HUES48 (cell line): ENCODE results near the gene CDKN2B-AS1.
A peak's percentile ranks its signal among the peaks of the same experiment; 100 is the strongest.
"Not testable (repeated sequence)": the region's sequence is repeated elsewhere in the genome, so short reads cannot be mapped to it uniquely, and the experiment has no call there.

ENCODE experiments used
- H3K27ac ChIP-seq: one replicate; pipeline ENCODE4 v1.7.0; 2013; ENCODE audit warnings: low read depth, low read length, inconsistent platforms
- H3K27me3 ChIP-seq: 2 replicates; pipeline ENCODE4 v1.6.1; 2013; ENCODE audit warnings: mild to moderate bottlenecking, low read length; ENCODE audit not compliant: control insufficient read depth, insufficient read depth
- H3K36me3 ChIP-seq: 2 replicates; pipeline ENCODE4 v1.6.1; 2013; ENCODE audit warnings: low read length; ENCODE audit not compliant: control insufficient read depth, insufficient read depth
- H3K4me1 ChIP-seq: 2 replicates; pipeline ENCODE4 v1.6.1; 2013; ENCODE audit warnings: mild to moderate bottlenecking, low read length; ENCODE audit not compliant: control insufficient read depth, insufficient read depth
- H3K4me3 ChIP-seq: 2 replicates; pipeline ENCODE4 v1.5.1; 2013; ENCODE audit warnings: mild to moderate bottlenecking, low read depth, low read length
- H3K9ac ChIP-seq: 2 replicates; pipeline ENCODE4 v1.6.1; 2013; ENCODE audit warnings: mild to moderate bottlenecking, low read depth, low read length, moderate library complexity
- H3K9me3 ChIP-seq: 2 replicates; pipeline ENCODE4 v1.6.1; 2013; ENCODE audit warnings: low read length; ENCODE audit not compliant: control insufficient read depth, insufficient read depth

The CDKN2B-AS1 gene

DNA sequence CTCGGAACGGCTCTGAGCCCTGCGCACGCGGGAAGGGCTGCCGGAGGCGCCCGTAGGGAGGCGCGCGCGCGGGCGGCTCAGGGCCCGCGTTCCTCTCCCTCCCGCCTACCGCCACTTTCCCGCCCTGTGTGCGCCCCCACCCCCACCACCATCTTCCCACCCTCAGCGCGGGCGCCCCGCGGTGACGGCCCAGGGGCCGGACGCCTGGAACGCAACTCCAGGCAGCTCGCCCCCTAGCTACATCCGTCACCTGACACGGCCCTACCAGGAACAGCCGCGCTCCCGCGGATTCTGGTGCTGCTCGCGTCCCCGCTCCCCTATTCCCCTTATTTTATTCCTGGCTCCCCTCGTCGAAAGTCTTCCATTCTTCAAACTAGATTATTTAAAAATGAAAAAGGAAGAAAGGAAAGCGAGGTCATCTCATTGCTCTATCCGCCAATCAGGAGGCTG, at the start of gene CDKN2B-AS1:
Gene CDKN2B-AS1, plus strand, starts transcription at position 236 of the 450 bp plus-strand sequence.
- Histone ChIP-seq H3K27me3 (peaks cover 96% of the 10 kb centered on the region), H3K4me1 (peaks cover 45% of the 10 kb centered on the region), H3K9ac (0 out of 2 replicates have a peak within 1 kb of the TSS, but pooled peaks have one; percentile 26), H3K36me3 (no peaks in the 10 kb centered on the region), H3K4me3 (peak within 1 kb of the TSS; percentile 76), H3K9me3 (no peaks in the 10 kb centered on the region), H3K27ac (no peak within 1 kb of the TSS)

DNA sequence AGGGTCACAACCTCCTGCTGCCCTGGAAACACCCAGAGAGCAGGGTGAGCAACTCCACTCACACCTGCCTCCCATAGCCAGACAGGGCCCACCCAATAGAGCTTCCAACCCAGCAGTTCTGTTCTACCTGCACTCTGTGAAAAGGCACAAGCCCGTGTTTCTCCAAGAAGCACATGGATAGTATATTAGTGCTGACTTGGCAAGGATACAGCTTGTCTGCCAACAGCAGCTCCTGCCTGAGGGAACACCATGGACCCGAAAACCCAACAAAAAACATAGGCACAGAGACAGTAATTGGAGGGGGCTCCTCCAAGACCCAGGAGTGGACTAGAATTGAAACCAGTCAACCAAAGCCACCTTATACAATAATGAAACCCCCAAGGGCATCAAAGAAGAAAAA, 49.0 kb upstream of the CDKN2B-AS1 start:
- Histone ChIP-seq H3K27me3 (no peaks in the 10 kb centered on the region), H3K27ac (no peak overlapping the region), H3K4me1 (no peaks in the 10 kb centered on the region)

DNA sequence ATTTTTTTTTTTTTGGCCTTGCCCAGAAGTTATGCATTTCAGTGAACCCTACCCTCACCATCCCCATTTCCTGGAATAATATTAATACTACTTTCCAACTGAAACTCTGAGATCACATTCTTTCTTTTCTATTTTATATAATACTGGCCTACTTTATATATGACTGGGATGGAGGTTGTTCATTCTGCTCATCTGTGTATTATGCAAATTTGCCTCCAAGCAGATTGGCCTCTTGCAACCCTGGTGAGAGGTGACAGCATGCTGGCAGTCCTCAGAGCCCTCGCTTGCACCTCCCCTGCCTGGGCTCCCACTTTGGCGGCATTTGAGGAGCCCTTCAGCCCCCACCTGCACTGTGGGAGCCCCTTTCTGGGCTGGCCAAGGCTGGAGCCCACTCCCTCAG, 35.8 kb upstream of the CDKN2B-AS1 start:
- peaks cover 26% of the 10 kb centered on the region for H3K27me3 ChIP-seq
- H3K9me3 ChIP-seq: no peaks in the 10 kb centered on the region
- H3K4me1 ChIP-seq: no peaks in the 10 kb centered on the region
- H3K27ac ChIP-seq: no peak overlapping the region
- no peak overlapping the region for H3K4me3 ChIP-seq
- H3K36me3 ChIP-seq: no peaks in the 10 kb centered on the region
- H3K9ac ChIP-seq: no peak overlapping the region

More for the DNA sequence above, 49.0 kb upstream of the CDKN2B-AS1 start:
- Histone ChIP-seq H3K36me3 (no peaks in the 10 kb centered on the region), H3K9ac (no peak overlapping the region), H3K9me3 (no peaks in the 10 kb centered on the region), H3K4me3 (no peak overlapping the region)

DNA sequence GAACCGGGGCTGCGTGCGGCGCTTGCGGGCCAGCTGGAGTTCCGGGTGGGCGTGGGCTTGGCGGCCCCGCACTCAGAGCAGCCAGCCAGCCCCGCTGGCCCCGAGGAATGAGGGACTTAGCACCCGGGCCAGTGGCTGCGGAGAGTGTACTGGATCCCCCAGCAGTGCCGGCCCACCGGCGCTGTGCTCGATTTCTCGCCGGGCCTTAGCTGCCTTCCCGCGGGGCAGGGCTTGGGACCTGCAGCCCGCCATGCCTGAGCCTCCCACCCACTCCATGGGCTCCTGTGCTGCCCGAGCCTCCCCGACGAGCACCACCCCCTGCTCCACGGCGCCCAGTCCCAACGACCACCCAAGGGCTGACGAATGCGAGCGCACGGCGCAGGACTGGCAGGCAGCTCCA, 35.3 kb upstream of the CDKN2B-AS1 start:
- not testable (repeated sequence) for H3K27ac ChIP-seq, H3K9ac ChIP-seq, H3K4me1 ChIP-seq, H3K36me3 ChIP-seq, H3K4me3 ChIP-seq, H3K9me3 ChIP-seq
- H3K27me3 ChIP-seq: peaks cover 31% of the 10 kb centered on the region

DNA sequence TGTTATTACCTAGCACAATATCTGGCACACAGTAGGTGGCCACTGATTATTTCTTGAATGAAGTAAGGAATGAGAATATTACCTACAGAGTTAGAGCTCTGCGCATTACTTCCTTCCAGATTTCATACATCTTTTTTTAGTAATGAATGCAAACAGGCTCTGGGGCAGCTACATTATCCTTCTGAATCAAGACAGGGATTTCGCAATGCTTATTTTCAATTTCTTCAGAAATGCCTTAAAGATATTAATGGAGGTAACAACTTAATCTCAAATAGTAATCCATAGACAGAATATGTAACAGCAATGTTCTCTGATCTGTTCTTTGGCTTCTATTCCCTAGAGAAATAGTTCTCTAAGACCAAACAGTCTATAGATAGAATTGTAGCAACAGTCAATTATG, 33.0 kb upstream of the CDKN2B-AS1 start:
- Histone ChIP-seq H3K27ac (no peak overlapping the region), H3K27me3 (peaks cover 54% of the 10 kb centered on the region), H3K9me3 (no peaks in the 10 kb centered on the region), H3K4me3 (no peak overlapping the region), H3K36me3 (no peaks in the 10 kb centered on the region), H3K9ac (no peak overlapping the region), H3K4me1 (peaks cover 6% of the 10 kb centered on the region; the same call in 1 of the 2 replicates)

DNA sequence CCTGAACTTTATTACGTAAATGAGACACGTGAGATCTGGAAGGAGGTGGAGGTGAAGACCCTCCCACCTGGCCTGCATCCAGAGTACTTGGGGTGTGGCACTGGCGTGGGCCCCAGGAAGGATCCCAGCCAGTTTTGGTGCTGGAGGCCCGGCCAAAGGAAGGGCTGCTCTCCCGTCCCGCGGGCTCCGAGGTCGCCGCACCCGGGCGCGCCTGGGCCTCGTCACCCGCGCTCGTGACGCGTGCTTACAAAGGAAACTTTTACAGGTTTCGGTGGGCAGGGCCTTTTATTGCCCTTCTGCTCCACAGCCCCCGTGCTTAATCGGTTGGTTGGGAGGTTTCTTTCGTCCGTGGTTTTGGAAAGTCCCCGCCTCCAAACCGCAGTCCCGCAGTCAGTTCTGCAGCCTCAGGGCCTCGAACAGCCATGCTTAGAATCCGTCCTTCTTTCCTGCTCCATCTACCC, 29.6 kb upstream of the CDKN2B-AS1 start:
- Histone ChIP-seq H3K27ac (no peak overlapping the region), H3K27me3 (peaks cover 87% of the 10 kb centered on the region), H3K9me3 (no peaks in the 10 kb centered on the region), H3K36me3 (no peaks in the 10 kb centered on the region), H3K9ac (no peak overlapping the region), H3K4me3 (peak overlapping the region; percentile 55), H3K4me1 (peaks cover 12% of the 10 kb centered on the region)

DNA sequence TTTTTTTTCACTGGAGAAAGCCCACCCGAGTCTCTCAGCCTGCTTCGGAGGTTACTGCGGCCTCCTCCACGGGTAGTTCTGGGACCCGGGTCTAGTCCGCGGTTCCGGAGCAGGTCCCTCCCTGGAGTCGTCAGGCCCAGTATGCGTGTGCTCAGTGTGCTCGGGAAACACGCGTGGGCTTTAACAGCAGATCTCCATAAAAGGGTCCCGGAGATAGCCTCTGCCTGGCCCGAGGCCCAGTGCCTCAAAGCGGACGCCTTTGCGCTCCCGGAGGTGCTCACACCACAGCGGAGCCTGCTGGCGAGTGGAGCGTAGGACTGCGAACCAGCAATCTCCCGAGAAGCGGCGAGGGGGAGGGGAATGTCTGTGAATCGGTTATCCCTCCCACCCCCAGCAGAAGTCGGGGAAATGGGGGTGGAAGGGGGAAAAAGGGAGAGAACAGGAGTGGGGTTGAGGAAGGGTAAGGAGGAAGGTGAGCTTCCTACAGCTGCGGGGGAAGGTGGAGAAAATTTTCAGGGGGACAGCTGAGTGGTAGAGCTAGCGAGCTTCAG, 29.1 kb upstream of the CDKN2B-AS1 start:
- no peak overlapping the region for H3K27ac ChIP-seq
- H3K27me3 ChIP-seq: peaks cover 93% of the 10 kb centered on the region
- no peaks in the 10 kb centered on the region for H3K36me3 ChIP-seq
- no peak overlapping the region for H3K9ac ChIP-seq
- H3K9me3 ChIP-seq: no peaks in the 10 kb centered on the region
- H3K4me1 ChIP-seq: peaks cover 17% of the 10 kb centered on the region
- H3K4me3 ChIP-seq: peak overlapping the region; percentile 55

DNA sequence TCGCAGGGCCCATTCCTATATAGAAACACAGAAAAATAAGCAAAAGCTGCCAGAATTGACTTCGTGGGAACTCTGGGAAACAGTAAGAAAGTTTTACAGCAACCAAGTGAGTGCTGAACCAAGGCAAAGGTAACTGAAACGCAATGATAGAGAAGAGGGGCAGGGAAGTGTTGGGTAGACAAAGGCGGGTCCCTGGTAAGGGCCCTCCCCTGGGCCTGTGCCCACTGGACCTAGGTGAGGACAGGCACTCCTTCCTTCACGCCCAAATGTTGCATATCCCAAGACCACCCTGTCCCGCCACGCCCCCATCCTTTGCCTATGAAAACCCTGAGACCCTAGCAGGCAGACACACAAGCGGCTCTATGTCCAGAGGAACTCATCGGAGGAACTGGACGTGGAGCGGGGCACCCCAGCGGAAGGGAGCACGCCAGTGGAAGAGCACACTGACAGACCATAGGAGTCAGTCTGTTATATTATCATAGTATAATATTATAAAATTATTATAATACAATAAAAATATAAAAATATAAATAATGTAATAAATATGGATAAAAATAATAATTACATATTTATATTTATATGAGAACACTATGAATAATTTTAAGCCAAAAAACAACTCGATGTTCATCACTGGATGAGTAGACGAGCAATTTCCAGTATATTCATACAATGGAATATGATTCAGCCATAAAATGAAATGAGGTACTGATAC, 28.3 kb upstream of the CDKN2B-AS1 start:
- Histone ChIP-seq H3K27ac (no peak overlapping the region), H3K9ac (no peak overlapping the region), H3K27me3 (peaks cover 100% of the 10 kb centered on the region)

DNA sequence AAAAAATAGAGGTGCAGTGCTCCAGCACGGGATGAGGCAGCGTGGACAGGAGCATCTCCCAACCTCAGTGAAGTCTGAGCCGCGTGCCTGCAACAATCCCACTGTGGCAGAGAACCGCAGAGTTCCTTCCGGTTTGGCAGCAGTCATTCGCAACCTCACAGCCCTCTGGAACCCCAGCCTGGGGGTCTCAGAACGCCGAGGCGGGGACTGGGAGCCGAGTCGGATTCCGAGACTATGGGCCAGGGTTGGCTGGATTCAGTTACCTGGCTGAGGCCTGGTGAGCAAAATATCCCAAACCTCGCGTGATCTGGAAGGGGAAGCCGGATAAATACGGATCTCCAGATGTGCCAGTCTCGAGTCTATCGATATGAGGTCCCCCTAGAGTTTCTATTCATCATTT, 27.4 kb upstream of the CDKN2B-AS1 start:
- no peak overlapping the region for H3K9ac ChIP-seq
- H3K27me3 ChIP-seq: peaks cover 100% of the 10 kb centered on the region
- H3K4me3 ChIP-seq: no peak overlapping the region
- H3K27ac ChIP-seq: no peak overlapping the region
- no peaks in the 10 kb centered on the region for H3K9me3 ChIP-seq
- peaks cover 22% of the 10 kb centered on the region for H3K4me1 ChIP-seq
- no peaks in the 10 kb centered on the region for H3K36me3 ChIP-seq

More for the DNA sequence above, 28.3 kb upstream of the CDKN2B-AS1 start:
- Histone ChIP-seq H3K36me3 (no peaks in the 10 kb centered on the region), H3K9me3 (no peaks in the 10 kb centered on the region), H3K4me3 (peak overlapping the region; percentile 17; the same call in 1 of the 2 replicates), H3K4me1 (peaks cover 21% of the 10 kb centered on the region)

DNA sequence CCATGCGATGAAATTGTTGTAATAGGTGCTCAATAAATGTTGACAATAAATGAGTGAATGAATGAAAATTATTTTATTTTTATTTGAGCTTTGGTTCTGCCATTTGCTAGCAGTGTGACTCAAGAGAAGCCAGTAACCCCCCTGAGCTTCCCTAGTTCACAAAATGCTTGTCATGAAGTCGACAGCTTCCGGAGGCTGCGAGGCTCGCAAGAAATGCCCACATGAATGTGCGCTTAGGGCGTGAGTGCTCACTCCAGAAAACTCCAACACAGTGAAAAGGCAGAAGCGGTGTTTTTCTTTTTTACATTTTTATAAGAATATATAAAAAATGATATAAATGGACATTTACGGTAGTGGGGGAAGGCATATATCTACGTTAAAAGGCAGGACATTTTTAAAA, 26.9 kb upstream of the CDKN2B-AS1 start:
- Histone ChIP-seq H3K4me1 (peaks cover 22% of the 10 kb centered on the region), H3K9ac (no peak overlapping the region), H3K27ac (no peak overlapping the region), H3K36me3 (no peaks in the 10 kb centered on the region), H3K27me3 (peaks cover 100% of the 10 kb centered on the region), H3K4me3 (no peak overlapping the region), H3K9me3 (no peaks in the 10 kb centered on the region)

DNA sequence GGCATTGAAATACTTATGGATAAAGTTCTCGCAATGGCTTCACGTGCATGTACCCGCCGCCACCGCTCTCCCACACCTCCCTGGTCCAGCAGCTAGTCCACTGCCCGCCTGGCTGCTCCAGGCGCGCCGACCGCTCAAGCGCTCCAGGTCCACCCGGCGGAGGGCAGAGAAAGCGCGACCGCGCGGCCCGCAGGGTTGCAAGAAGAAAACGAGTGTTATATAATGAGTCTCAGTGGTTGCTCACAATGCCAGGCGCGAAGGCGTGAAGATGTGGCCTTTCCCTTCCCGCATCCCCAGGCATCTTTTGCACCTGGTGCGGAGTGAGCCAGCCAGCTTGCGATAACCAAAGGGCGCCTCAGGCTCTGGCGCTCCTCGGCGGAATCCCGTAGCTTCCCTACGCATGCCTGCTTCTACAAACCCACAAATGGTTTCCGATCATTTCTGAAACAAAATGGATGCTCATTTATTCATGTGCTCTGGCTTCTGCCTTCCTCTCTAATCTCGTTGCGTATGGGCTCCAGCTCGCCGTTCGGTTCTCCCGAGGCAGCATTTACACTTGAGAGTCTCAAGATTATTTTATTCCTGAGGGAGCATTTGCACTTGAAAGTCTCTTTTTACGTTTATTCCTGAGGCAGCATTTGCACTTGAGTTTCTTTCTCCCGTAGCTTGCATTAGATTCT, 26.1 kb upstream of the CDKN2B-AS1 start:
- H3K9ac ChIP-seq: no peak overlapping the region
- peaks cover 22% of the 10 kb centered on the region for H3K4me1 ChIP-seq
- H3K36me3 ChIP-seq: no peaks in the 10 kb centered on the region
- H3K27ac ChIP-seq: no peak overlapping the region
- no peak overlapping the region for H3K4me3 ChIP-seq
- peaks cover 100% of the 10 kb centered on the region for H3K27me3 ChIP-seq
- H3K9me3 ChIP-seq: no peaks in the 10 kb centered on the region
